GM18499 (cell line): ENCODE data around the gene PTPMT1.

Experiments
- ATAC-seq: cut with Tn5 transposase; IDR thresholded peaks from one replicate; pipeline ENCODE4 v1.9.1; 2021; ENCODE audit warnings: moderate number of reproducible peaks; ENCODE audit not compliant: insufficient read depth, unreplicated experiment

PTPMT1 gene

GRCh38 chr11:47577460-47578041 lies 12.2 kb downstream of the PTPMT1 start:
- no peak for ATAC-seq

- ATAC-seq: peak; percentile 85
Measured at GRCh38 chr11:47578524-47579494, 13.4 kb downstream of the PTPMT1 start, which contains the start of the genes KBTBD4 and NDUFS3. Gene KBTBD4, minus strand, starts transcription at chr11:47578970. Its CDS starts 19 bp downstream, at chr11:47578951. Gene NDUFS3, plus strand, starts transcription at chr11:47579074. Its CDS starts 18 bp downstream, at chr11:47579092.

- no peak for ATAC-seq
Measured at GRCh38 chr11:47583844-47584243, 18.4 kb downstream of the PTPMT1 start.

GRCh38 chr11:47586098-47586855 lies 20.9 kb downstream of the PTPMT1 start, which contains the start of gene FAM180B:
Gene FAM180B, plus strand, starts transcription at chr11:47586678. Its CDS starts 91 bp downstream, at chr11:47586769.
- ATAC-seq: no peak

- ATAC-seq: no peak
Measured at GRCh38 chr11:47587039-47587716, 21.8 kb downstream of the PTPMT1 start.

GRCh38 chr11:47587723-47588326 lies 22.4 kb downstream of the PTPMT1 start:
- ATAC-seq: no peak

- ATAC-seq: no peak
Measured at GRCh38 chr11:47589118-47589517, 23.7 kb downstream of the PTPMT1 start.

- ATAC-seq: no peak
Measured at GRCh38 chr11:47589584-47589976, 24.2 kb downstream of the PTPMT1 start.

- ATAC-seq: no peak
Measured at GRCh38 chr11:47589977-47590861, 24.8 kb downstream of the PTPMT1 start.

GRCh38 chr11:47591764-47592163 lies 26.4 kb downstream of the PTPMT1 start:
- ATAC-seq: no peak

GRCh38 chr11:47592251-47592650 lies 26.9 kb downstream of the PTPMT1 start:
- no peak for ATAC-seq

- no peak for ATAC-seq
Measured at GRCh38 chr11:47592970-47593369, 27.6 kb downstream of the PTPMT1 start.

GRCh38 chr11:47593492-47593933 lies 28.1 kb downstream of the PTPMT1 start:
- ATAC-seq: no peak

GRCh38 chr11:47593934-47594855 lies 28.8 kb downstream of the PTPMT1 start, which contains the start of gene C1QTNF4:
Gene C1QTNF4, minus strand, starts transcription at chr11:47594411. Its CDS starts 3,601 bp downstream, at chr11:47590810.
- no peak for ATAC-seq

- no peak for ATAC-seq
Measured at GRCh38 chr11:47595029-47595428, 29.6 kb downstream of the PTPMT1 start.

- no peak for ATAC-seq
Measured at GRCh38 chr11:47595967-47596366, 30.6 kb downstream of the PTPMT1 start.

- ATAC-seq: no peak
Measured at GRCh38 chr11:47599902-47600301, 34.5 kb downstream of the PTPMT1 start.
